HK-2 (cell line): Measurements from ENCODE around the gene TRPM2.

Source experiments
- DNase-seq: peaks from one replicate; pipeline ENCODE4 v3.0.0-alpha.2; 2018; ENCODE audit not compliant: unreplicated experiment

The TRPM2 gene

GRCh38 chr21:44322621-44323325 lies 30.6 kb upstream of the TRPM2 start:
- no peak for DNase-seq

GRCh38 chr21:44323591-44323990 lies 29.8 kb upstream of the TRPM2 start:
- DNase-seq: no peak

- no peak for DNase-seq
Observed at GRCh38 chr21:44324106-44324853, 29.1 kb upstream of the TRPM2 start.

- no peak for DNase-seq
Observed at GRCh38 chr21:44324854-44325107, 28.6 kb upstream of the TRPM2 start.

- DNase-seq: no peak
Observed at GRCh38 chr21:44325386-44326271, 27.8 kb upstream of the TRPM2 start.

- DNase-seq: no peak
Observed at GRCh38 chr21:44326272-44326647, 27.2 kb upstream of the TRPM2 start.

- no peak for DNase-seq
Observed at GRCh38 chr21:44326716-44327602, 26.5 kb upstream of the TRPM2 start.

GRCh38 chr21:44327603-44327974 lies 25.8 kb upstream of the TRPM2 start:
- DNase-seq: no peak

GRCh38 chr21:44328242-44328895 lies 25.1 kb upstream of the TRPM2 start:
- DNase-seq: no peak

GRCh38 chr21:44329086-44329889 lies 24.1 kb upstream of the TRPM2 start:
- peak; percentile 45 for DNase-seq

- peak; percentile 13 for DNase-seq
Observed at GRCh38 chr21:44329971-44330681, 23.3 kb upstream of the TRPM2 start.

- no peak for DNase-seq
Observed at GRCh38 chr21:44330698-44331097, 22.7 kb upstream of the TRPM2 start.

- no peak for DNase-seq
Observed at GRCh38 chr21:44331209-44331608, 22.2 kb upstream of the TRPM2 start.

- no peak for DNase-seq
Observed at GRCh38 chr21:44331650-44332307, 21.6 kb upstream of the TRPM2 start.

- DNase-seq: no peak
Observed at GRCh38 chr21:44332383-44332782, 21.0 kb upstream of the TRPM2 start.

GRCh38 chr21:44332965-44333364 lies 20.5 kb upstream of the TRPM2 start:
- DNase-seq: no peak

GRCh38 chr21:44333509-44334328 lies 19.7 kb upstream of the TRPM2 start:
- DNase-seq: no peak

- no peak for DNase-seq
Observed at GRCh38 chr21:44334329-44335030, 18.9 kb upstream of the TRPM2 start.
